PC-9 (cell line): ENCODE measurements around the gene NPM1. TPM values are rescaled to one million over a fixed set of nuclear protein-coding genes. Genes with fewer than 3 reads are reported as not detected.
"Not testable (repeated sequence)": the region's sequence is repeated elsewhere in the genome, so short reads cannot be mapped to it uniquely, and the experiment has no call there.

ENCODE experiments used
- BruUV-seq: library from RNA; stranded (reverse); fragments of 400-500 nt; replicated peaks from 2 replicates; lab custom pipeline; 2021; lab: Mats Ljungman, UMichigan
- CTCF ChIA-PET: fragments of 300-600 bp; sonication (Branson Sonifier 250); formaldehyde crosslinking; loops from one replicate; lab custom pipeline; 2022; ENCODE audit warnings: antibody characterized with exemption; lab: Charles Lee
- POLR2A ChIA-PET: fragments of 300-600 bp; sonication (Branson Sonifier 250); formaldehyde crosslinking; loops from one replicate; lab custom pipeline; 2022; ENCODE audit warnings: antibody characterized with exemption; ENCODE audit not compliant: unreplicated experiment; lab: Charles Lee
- DNase-seq, 2 experiments: peaks; one replicate each; pipeline versions ENCODE4 v3.0.0 to v3.0.0-alpha.2; 2015 to 2022; ENCODE audit warnings: mixed read lengths in 1 of 2
- H2AFZ ChIP-seq: fragments of 200-600 bp; sonication (generic); 2 replicates; pipeline ENCODE4 v1.8.1; 2017; ENCODE audit warnings: antibody characterized with exemption
- H3F3A ChIP-seq: fragments of 200-600 bp; sonication (generic); 2 replicates; pipeline ENCODE4 v1.8.1; 2017; ENCODE audit warnings: antibody characterized with exemption, mild to moderate bottlenecking, low read depth; ENCODE audit not compliant: insufficient read depth
- H3K27ac ChIP-seq: fragments of 200-600 bp; sonication (generic); 2 replicates; pipeline ENCODE4 v1.6.1; 2016; ENCODE audit warnings: mixed run types
- H3K27me3 ChIP-seq: fragments of 200-600 bp; sonication (generic); 2 replicates; pipeline ENCODE4 v1.6.1; 2016; ENCODE audit warnings: low read depth, mixed run types; ENCODE audit not compliant: insufficient read depth
- H3K36me3 ChIP-seq: fragments of 200-600 bp; sonication (generic); 2 replicates; pipeline ENCODE4 v1.6.1; 2016; ENCODE audit warnings: low read depth, mixed run types
- H3K4me1 ChIP-seq: fragments of 200-600 bp; sonication (generic); replicated peaks from 2 replicates; pipeline ENCODE4 v1.6.1; 2016; ENCODE audit warnings: mixed run types; ENCODE audit not compliant: insufficient read depth
- H3K4me2 ChIP-seq: fragments of 200-600 bp; sonication (generic); 2 replicates; pipeline ENCODE4 v1.6.1; 2017; ENCODE audit warnings: mixed run types
- H3K4me3 ChIP-seq: fragments of 200-600 bp; sonication (generic); 2 replicates; pipeline ENCODE4 v1.6.1; 2016; ENCODE audit warnings: mixed run types
- H3K79me2 ChIP-seq: fragments of 200-600 bp; sonication (generic); 2 replicates; pipeline ENCODE4 v1.6.1; 2017; ENCODE audit warnings: low read depth, mixed run types
- H3K9me2 ChIP-seq: fragments of 200-600 bp; sonication (generic); 2 replicates; pipeline ENCODE4 v1.8.1; 2017; ENCODE audit warnings: mild to moderate bottlenecking; ENCODE audit not compliant: insufficient read depth
- H3K9me3 ChIP-seq: fragments of 200-600 bp; sonication (generic); 2 replicates; pipeline ENCODE4 v1.8.1; 2016; ENCODE audit warnings: low read depth; ENCODE audit not compliant: insufficient read depth
- H4K20me1 ChIP-seq: fragments of 200-600 bp; sonication (generic); 2 replicates; pipeline ENCODE4 v1.8.1; 2017; ENCODE audit not compliant: insufficient read depth
- CTCF ChIP-seq: fragments of 200-600 bp; sonication (generic); conservative IDR thresholded peaks from 2 replicates; pipeline ENCODE4 v1.6.1; 2017; ENCODE audit warnings: mixed run types, antibody characterized with exemption, mild to moderate bottlenecking, moderate library complexity
- EZH2 ChIP-seq: fragments of 200-600 bp; sonication (generic); IDR thresholded peaks from 2 replicates; pipeline ENCODE4 v1.8.0; 2017; ENCODE audit warnings: antibody characterized with exemption, low read depth
- intact Hi-C: fragments of 100-400 bp; cut with micrococcal nuclease; formaldehyde crosslinking; loops from one replicate; pipeline ENCODE4 v1.10.0; 2022; ENCODE audit not compliant: unreplicated experiment
- total RNA-seq: library from RNA; stranded (reverse); gene quantifications from 2 replicates; pipeline ENCODE4 v1.2.3, GENCODE V29; 2021

NPM1 gene
- total RNA-seq, 1 experiment from 2014 or later, result 2,285 TPM

DNA sequence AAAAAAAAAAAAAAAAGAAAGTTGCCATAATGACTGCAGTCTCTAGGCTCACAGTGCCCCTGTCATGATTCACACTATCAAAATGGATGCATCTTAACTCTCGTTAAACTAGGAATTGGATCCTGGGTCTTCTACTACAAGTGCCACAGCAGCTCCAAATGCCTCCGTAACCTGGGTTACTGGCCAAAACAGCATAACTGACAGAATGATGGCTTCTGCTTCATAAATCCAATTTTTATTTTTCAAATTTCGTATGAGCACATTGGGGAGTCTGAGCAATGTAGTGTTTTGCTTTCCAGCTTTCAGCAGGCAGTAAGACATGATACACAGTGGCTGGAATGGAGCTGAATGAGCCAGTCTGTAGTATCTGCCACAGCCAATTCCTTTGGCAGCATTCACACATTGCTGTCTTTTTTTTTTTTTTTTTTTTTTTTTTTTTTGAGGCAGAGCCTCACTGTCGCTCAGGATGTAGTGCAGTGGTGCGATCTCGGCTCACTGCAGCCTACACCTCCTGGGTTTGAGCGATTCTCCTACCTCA is 36.0 kb upstream of the NPM1 start:
- Histone ChIP-seq H3K4me2 (no peak overlapping the region), H3K4me1 (no peaks in the 10 kb centered on the region), H3F3A (no peaks in the 10 kb centered on the region), H3K27me3 (no peaks in the 10 kb centered on the region), H2AFZ (no peak overlapping the region), H3K36me3 (no peaks in the 10 kb centered on the region), H4K20me1 (no peaks in the 10 kb centered on the region), H3K9me2 (no peaks in the 10 kb centered on the region), H3K4me3 (no peak overlapping the region), H3K9me3 (no peaks in the 10 kb centered on the region), H3K79me2 (no peaks in the 10 kb centered on the region), H3K27ac (no peak overlapping the region)
- intact Hi-C loops, result no loop called here
- BruUV-seq, result no TSS peak
- POLR2A ChIA-PET, result no interaction called here
- no peak for DNase-seq
- no peak for TF ChIP-seq CTCF
- no peak for TF ChIP-seq EZH2
- CTCF ChIA-PET, result interaction anchor here (0.7 to 1.3 kb wide), 3 partner anchors 63 to 212 kb away, joined by 5 to 16 read pairs (median 7); no protein-coding TSS in a partner anchor

GRCh38 chr5:171355302-171355724 is 32.3 kb upstream of the NPM1 start:
- no peak for DNase-seq
- Histone ChIP-seq H3F3A (no peaks in the 10 kb centered on the region), H3K9me3 (no peaks in the 10 kb centered on the region), H3K4me2 (no peak overlapping the region), H3K27me3 (no peaks in the 10 kb centered on the region), H3K4me1 (no peaks in the 10 kb centered on the region), H3K79me2 (no peaks in the 10 kb centered on the region), H3K36me3 (no peaks in the 10 kb centered on the region), H4K20me1 (no peaks in the 10 kb centered on the region), H3K27ac (no peak overlapping the region), H3K9me2 (no peaks in the 10 kb centered on the region), H3K4me3 (no peak overlapping the region), H2AFZ (no peak overlapping the region)
- intact Hi-C loops, result no loop called here
- no TSS peak for BruUV-seq
- TF ChIP-seq EZH2, result no peak
- no peak for TF ChIP-seq CTCF
- ChIA-PET CTCF (no interaction called here), POLR2A (no interaction called here)

- Histone ChIP-seq H3K4me1 (no peaks in the 10 kb centered on the region), H3K36me3 (no peaks in the 10 kb centered on the region), H3K4me3 (no peak overlapping the region), H3K9me2 (no peaks in the 10 kb centered on the region), H3K4me2 (no peak overlapping the region), H3K9me3 (no peaks in the 10 kb centered on the region), H4K20me1 (no peaks in the 10 kb centered on the region), H3F3A (no peaks in the 10 kb centered on the region), H2AFZ (no peak overlapping the region), H3K27me3 (no peaks in the 10 kb centered on the region), H3K79me2 (no peaks in the 10 kb centered on the region), H3K27ac (no peak overlapping the region)
- no TSS peak for BruUV-seq
- DNase-seq, result no peak
- POLR2A ChIA-PET, result no interaction called here
- TF ChIP-seq CTCF (no peak), EZH2 (no peak)
- intact Hi-C loops, result no loop called here
- CTCF ChIA-PET, result interaction anchor here (0.5 kb wide), 1 partner anchor 702 kb away, joined by 5 read pairs; no protein-coding TSS in a partner anchor
Observed at GRCh38 chr5:171357843-171358242, 29.8 kb upstream of the NPM1 start.

DNA sequence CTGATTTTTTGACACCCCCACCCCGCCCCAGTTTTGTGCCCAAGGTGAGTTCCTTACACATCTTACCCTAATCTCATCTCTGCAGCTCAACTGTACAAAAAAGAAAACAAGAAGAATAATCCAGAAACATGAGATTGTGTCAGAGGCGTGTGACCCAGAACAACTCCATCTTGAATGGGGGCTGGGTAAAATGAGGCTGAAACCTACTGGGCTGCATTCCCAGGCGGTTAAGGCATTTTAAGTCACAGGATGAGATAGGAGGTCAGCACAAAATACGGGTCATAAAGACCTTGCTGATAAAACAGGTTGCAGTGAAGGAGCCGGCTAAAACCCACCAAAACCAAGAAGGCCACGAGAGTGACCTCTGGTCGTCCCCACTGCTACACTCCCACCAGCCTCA is 26.5 kb upstream of the NPM1 start:
- CTCF ChIA-PET, result interaction anchor here (0.6 kb wide), 1 partner anchor 12 kb away, joined by 3 read pairs; no protein-coding TSS in a partner anchor
- H3K4me3 ChIP-seq, H3K9me2 ChIP-seq, H3K36me3 ChIP-seq, H3K27me3 ChIP-seq, H4K20me1 ChIP-seq, H2AFZ ChIP-seq, POLR2A ChIA-PET, H3K4me1 ChIP-seq, H3K4me2 ChIP-seq, H3K27ac ChIP-seq, DNase-seq, H3K79me2 ChIP-seq, BruUV-seq, intact Hi-C loops, H3K9me3 ChIP-seq, H3F3A ChIP-seq: not testable (repeated sequence)

DNA sequence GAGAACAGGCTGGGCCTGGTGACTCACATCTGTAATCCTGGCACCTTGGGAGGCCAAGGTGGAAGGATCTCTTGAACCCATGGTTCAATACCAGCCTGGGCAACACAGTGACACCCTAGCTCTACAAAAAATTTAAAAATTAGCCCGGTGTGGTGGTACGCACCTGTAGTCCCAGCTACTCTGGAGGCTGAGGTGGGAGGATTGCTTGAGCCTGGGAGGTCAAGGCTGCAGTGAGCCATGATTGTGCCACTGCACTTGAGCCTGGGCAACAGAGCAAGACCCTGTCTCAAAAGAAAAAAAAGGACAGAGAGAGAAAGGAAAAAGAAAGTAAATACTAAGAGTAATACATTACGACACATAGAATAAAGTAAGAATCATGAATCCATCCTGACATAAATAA is 24.4 kb upstream of the NPM1 start:
- H3K27ac ChIP-seq, H2AFZ ChIP-seq, H3K4me1 ChIP-seq, H4K20me1 ChIP-seq, H3K27me3 ChIP-seq, CTCF ChIA-PET, H3K36me3 ChIP-seq, H3F3A ChIP-seq, H3K9me2 ChIP-seq, BruUV-seq, H3K79me2 ChIP-seq, POLR2A ChIA-PET, intact Hi-C loops, DNase-seq, H3K4me2 ChIP-seq, H3K9me3 ChIP-seq, H3K4me3 ChIP-seq: not testable (repeated sequence)
